22Rv1 (cell line): ENCODE results near the gene DGCR6L.

ENCODE experiments used
- ZFX ChIP-seq: fragments of 450-650 bp; IDR thresholded peaks from 2 replicates; pipeline ENCODE4 v1.6.1; 2017; ENCODE audit warnings: antibody characterized with exemption, borderline replicate concordance
- TF ChIP-seq, protein P1 (sequence below): fragments of 450-650 bp; IDR thresholded peaks from 2 replicates; pipeline ENCODE4 v1.5.1; 2017; ENCODE audit warnings: mild to moderate bottlenecking

DNA sequence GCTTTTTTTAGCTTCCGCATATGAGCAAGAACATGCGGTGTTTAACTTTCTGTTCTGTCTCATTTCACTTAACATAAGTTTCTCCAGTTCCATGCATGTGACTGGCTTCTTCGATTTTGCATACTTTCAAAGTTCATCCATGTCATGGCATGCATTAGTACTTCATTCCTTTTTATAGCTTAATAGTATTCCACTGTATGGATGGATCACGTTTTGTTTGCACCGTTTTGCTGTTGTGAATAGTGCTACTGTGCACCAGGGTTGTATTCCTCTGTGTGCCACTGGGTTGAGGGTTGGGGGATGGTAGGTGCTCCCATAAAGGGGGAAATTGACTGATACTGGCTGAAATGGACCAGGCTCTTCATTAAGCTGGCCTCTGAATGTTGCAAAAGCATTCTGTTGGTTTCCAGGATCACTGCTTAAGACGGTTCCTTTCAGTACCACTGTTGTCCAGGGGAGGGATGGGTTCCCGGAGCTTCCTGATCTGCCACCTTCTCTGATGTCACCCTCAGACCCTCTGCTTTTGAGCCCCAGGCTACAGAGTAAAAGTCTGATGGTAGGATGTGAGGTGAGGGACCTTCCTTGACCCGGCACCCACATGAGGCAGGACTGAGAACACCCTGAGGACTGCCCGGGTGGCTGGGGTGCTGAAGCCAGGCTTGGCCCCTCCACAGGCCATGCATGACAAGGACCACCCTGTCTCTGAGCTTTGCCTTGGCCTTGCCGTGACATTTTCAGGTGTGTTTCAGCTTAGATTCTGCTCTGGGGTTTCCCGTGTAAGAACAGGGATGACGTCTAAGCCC, 24.4 kb downstream of the DGCR6L start:
- TF ChIP-seq, protein P1, sequence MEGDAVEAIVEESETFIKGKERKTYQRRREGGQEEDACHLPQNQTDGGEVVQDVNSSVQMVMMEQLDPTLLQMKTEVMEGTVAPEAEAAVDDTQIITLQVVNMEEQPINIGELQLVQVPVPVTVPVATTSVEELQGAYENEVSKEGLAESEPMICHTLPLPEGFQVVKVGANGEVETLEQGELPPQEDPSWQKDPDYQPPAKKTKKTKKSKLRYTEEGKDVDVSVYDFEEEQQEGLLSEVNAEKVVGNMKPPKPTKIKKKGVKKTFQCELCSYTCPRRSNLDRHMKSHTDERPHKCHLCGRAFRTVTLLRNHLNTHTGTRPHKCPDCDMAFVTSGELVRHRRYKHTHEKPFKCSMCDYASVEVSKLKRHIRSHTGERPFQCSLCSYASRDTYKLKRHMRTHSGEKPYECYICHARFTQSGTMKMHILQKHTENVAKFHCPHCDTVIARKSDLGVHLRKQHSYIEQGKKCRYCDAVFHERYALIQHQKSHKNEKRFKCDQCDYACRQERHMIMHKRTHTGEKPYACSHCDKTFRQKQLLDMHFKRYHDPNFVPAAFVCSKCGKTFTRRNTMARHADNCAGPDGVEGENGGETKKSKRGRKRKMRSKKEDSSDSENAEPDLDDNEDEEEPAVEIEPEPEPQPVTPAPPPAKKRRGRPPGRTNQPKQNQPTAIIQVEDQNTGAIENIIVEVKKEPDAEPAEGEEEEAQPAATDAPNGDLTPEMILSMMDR = no peak
- TF ChIP-seq ZFX = no peak
